NCI-H2171 treated with DMSO at 0.1 percent for 48 hours (cell line): ENCODE measurements around the gene RAB10.
"Not testable (repeated sequence)": the region's sequence is repeated elsewhere in the genome, so short reads cannot be mapped to it uniquely, and the experiment has no call there.

Experiments
- DNase-seq: peaks from one replicate; lab custom pipeline; 2025; lab: John Stamatoyannopoulos, UW

The RAB10 gene

DNA sequence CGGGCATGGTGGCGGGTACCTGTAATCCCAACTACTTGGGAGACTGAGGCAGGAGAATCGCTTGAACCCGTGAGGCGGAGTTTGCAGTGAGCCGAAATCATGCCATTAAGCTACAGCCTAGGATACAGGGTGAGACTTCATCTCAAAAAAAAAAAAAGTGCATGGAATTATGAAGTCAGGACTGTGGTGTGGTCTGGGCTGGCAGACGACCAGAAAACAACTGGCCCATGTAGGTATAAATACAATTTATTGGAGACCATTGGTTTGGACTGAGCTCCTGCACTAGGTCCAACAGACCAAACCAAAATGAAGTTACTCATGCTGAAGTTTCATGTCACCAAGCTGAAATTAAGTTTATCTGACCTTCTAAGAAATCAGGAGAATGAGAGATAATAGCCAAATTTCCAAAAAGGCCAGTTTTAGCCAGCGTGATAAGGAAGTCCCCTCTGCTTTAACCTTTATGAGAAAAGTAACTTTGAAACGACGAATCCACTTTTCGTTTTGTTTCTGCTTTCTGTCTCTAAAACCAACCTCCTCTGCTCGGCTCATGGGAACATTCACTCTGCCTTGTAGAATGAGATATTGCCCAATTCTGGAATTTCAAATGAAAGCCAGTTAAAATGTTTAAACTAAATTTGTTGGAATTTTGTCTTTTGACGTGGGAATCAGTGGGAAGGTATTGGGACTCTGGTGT lies 17.7 kb upstream of the RAB10 start:
- no peak for DNase-seq

DNA sequence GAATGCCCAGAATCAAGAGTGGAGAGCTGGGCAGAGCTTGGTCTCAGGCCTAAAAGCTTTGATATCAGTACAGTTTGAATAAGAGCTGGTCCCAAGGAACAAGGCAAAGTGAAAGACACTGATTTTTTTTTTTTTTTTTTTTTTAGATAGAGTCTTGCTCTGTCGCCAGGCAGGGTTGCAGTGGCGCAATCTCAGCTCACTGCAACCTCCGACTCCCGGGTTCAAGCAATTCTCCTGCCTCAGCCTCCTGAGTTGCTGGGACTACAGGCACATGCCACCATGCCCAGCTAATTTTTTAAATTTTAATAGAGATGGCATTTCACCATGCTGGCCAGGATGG lies 17.2 kb upstream of the RAB10 start:
- not testable (repeated sequence) for DNase-seq

DNA sequence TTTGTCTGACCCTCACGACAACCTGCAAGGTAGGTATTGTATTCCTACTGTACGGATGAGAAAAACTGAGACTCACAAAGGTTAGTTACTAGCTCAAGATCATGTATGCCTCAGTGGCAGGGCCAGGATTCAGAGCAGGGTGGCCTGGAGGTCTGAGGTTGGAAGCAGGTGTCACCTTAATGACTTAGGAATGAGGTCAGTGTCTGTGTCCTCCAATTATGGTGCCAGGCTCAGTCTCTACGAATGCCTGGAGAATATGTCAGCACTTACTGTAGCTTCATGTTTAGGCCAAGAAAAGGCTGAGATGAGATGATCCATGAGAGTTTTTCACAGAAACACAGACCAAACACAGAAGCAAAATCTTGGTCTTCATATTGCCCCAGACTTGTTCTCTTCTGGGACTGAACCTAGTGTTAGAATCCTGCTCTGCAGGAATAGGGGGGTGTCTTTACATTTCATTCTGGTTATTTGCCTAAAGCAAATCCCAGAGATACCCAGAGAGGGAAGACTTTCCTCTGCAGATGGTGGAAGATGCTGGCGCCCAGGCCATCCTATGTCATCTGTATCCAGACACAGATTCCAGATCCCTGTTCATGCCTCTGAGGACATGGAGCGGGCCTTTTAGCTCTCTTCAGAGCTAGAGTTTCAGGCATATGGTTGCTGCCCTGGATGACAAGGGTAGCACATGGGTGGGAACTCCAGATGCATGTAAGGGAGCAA lies 16.3 kb upstream of the RAB10 start:
- no peak for DNase-seq

DNA sequence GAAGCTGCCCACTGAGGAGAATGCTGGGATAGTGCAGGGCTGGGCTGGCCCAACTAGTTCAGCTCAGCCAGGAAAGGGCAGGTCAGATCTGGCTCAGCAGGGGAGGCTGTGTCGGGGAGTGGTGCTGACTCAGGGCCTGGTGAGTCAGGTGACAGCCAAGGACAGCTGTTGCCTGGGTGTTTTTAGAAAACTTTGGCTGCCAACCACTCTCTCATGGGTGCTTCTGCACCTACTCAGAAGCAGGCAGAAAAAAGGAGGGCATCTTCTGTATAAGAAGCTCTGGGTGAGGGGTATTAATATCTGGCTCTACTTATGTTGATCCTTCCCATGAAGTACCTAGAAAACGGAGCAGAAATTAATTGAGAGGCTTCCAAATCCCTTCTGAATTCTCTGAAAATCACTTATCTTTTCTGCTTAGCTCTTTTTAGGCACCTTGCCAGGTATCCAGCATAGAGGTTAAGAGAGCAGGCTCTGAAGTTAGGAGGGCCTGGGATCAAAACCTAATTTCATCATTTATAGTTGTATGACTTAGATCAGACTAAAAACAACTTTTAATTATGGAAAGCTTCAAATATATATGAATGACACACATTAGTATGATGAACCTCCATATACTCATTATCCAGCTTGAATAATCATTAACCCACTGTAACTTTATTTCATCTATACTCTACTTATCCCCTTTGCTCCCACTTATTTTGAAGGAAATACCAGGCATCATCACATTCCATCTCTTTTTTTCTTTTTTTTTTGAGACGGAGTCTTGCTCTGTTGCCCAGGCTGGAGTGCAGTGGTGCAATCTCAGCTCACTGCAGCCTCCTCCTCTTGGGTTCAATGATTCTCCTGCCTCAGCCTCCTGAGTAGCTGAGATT lies 15.5 kb upstream of the RAB10 start:
- DNase-seq, result peak; percentile 83

DNA sequence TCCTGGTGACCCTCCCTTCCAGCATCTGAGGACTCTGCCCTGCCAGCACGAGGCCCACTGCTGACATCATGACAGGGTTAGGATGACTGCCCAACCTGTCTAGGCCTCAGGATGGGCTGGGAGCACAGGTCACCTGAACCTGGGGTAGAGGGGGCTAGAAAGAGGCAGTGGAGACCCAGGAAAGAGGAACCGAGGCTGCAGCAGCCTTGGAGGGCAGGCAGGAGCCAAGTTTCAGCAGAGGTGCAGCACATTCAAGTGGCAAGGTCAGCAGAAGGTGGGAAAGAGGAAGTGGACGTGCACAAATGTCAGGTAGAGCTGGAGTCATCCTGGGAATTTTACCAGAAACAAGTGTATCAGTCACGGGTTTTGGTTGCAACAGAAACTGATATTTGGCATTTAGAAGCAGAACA lies 13.6 kb upstream of the RAB10 start:
- no peak for DNase-seq

DNA sequence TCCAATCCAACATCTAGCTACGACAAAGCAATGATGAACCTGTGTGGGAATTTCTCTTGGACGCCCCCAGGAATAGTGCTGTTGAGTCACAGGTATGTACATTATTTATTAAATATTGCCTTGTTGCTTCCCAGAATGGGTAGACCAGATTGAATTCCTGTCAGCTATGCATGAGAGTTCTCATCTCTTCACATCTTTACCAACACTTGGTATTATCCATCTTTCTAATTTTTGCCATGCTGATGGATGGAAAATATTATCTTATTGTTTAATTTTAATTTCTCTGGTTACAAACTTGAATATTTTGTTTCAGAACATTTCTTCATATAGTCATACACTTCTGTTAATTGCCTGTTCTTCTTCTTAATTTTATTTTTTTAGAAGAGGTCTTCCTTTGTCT lies 9.6 kb upstream of the RAB10 start:
- DNase-seq, result no peak

DNA sequence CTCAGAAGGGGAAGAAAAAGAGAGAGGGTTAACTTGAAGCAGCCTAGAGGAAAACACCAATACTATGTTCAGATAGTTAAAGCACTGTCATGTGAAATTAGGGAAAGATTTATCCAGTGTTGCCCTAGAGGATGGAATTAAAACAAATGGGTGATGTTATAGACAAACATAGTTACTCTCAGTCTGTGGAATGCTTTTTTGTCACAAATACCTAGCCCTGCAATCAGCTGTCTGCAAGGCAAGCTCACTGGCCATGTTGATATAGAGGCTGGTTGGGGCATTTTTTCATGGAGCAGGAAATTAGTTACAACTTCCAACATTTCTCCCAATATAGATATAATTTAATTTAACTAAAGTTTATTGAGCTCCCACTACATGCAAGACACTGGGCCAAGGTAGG lies 8.4 kb upstream of the RAB10 start:
- no peak for DNase-seq

DNA sequence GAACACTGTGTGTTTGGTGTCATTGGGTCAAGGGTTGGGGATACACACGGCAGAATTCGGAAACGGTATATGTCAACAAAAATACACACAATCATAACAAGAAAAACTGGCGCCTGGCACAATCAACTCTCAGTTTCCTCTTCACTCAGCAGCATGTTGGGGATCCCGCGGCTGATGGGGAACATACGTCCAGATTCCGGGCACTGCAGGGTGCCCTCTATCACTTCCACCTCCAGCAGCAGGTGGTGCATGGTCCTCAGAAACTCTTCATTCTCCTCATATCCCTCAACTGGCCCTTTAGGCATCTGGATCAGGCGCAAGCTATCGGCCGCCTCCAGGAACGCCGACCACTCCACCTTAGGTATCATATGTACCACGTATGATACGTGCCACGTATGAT lies 5.8 kb upstream of the RAB10 start:
- not testable (repeated sequence) for DNase-seq

DNA sequence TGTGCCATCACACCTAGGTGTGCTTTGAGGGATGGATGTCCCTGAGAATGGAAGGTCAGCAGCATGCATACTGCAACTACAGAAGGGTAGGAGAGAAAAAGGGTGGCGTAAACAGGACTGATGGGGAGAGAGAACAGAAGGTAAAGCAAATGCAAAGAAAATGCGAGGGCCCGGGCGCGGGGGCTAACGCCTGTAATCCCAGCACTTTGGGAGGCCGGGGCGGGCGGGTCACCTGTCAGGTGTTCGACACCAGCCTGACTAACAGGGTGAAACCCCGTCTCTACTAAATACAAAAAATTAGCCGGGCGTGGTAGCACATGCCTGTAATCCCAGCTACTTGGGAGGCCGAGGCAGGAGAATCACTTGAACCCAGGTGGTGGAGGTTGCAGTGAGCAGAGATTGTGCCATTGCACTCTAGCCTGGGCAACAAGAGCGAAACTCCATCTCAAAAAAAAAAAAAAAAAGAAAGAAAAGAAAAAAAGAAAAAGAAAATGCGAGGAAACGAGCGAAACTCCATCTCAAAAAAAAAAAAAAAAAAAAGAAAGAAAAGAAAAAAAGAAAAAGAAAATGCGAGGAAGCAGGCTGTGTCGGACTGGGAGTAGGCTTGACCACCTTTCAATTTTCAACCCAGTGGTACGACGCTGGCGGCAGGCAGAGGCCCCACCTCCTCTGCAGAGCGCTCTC lies 1.2 kb upstream of the RAB10 start:
- peak; percentile 16 for DNase-seq

DNA sequence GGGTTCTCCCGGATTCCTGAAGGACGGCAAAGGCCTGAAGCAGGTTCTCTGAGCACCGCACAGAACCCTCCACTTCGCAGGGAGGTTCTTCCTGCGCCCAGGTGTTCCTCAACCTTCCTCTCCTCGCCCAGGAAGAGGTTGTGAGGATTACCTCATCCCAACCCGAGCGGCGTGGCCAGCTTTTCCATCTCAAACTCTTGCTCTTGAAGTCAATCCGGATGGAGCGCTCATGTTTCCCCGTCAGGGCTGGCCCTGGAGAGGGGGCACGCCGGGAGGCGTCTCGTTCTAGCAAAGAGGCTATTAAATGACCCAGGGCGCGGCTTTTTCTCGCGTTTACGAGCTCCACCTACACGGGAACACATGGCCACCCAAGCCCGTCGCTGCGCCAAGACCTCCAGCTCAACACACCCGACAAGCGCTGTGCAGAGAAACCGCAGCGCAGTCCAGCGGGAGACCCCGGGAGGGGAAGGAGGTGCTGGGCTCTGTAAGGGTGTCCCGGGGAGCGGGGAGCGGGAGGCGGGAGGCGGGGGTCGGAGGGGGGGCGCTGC lies 540 bp upstream of the RAB10 start:
- DNase-seq, result peak; percentile 98

DNA sequence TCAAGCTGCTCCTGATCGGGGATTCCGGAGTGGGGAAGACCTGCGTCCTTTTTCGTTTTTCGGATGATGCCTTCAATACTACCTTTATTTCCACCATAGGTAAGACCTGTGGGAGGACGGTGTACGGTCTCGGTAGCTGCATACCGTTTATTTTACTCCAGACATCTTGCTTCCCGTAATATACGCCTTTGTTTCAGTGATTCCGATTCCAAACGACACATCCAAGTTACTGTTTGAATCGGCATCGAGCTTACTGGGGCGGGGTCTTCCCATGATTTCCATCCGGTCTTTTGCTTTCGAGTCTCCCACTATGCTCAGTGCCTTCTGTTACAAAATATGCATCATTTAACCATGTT lies 731 bp downstream of the RAB10 start:
- DNase-seq, result peak; percentile 68

DNA sequence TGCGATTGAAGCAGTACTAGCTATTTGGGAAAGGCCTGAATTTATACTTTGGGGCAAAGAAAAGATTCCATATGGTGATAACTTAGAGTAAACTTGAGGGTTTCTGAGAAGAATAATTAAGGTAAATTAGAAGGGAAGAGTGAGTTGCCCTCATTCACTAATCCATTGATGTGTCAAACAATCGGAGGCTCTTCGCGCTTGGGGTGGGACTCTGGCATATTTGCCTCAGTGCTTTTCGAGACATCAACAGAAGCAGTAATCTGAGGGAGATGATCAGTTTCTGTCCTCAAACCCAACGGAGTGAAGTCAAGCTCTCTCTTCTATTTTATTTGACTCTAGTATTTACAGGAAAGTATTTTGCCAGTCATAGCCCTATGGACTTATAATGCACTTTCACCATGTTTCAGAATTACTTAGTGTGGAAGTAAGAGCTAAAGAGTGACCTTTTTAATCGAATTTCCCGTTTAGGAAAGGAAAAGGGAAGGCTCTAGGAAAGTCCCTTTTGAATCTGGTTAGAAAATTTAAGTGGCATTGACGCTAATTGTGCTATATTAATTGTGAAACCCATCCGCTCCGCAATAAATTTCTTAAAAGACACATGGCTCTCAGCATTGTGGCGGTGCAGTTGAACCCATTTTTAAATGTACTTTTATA lies 1.3 kb downstream of the RAB10 start:
- DNase-seq, result no peak

DNA sequence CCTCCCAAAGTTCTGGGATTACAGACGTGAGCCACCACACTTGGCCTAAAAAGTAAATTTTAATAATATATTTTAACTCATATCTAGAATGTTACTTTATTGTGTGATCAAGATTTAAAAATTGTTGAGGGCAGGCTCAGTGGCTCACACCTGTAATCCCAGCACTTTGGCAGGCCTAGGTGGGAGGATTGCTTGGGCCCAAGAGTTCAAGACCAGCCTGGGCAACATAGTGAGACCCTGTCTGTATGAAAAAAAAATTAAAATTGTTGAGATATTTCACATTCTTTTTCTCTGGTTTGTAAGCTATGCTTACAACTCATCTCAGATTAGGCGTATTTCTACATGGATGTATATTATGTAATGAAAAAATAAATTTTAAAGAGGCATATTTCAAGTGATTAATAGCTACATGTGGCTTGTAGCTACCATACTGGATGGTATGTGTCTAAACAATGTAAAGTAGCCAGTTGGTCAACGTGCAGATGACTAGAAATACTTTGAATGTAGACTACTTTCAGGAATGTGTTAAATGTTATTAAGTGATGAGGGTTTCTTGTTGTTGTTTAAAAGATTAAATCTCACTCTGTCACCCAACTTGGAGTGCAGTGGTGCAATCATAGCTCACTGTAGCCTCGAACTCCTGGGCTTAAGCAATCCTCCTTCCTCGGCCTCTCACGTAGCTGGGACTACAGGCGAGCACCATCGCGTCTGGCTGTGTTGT lies 5.9 kb downstream of the RAB10 start:
- no peak for DNase-seq

DNA sequence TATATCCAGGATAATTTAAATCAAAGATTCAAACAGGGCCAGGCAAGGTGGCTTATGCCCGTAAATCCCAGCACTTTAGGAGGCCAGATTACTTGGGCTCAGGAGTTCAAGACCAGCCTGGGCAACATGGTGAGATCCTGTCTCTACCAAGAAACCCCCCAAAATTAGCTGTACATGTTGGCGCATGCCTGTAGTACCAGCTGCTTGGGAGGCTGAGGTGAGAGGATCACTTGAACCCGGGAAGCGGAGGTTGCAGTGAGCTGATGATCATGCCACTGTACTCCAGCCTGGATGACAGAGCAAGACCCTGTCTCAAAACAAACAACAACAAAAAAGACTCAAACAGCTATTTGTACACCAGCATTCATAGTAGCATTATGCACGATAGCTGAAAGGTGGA lies 9.2 kb downstream of the RAB10 start:
- DNase-seq, result no peak

DNA sequence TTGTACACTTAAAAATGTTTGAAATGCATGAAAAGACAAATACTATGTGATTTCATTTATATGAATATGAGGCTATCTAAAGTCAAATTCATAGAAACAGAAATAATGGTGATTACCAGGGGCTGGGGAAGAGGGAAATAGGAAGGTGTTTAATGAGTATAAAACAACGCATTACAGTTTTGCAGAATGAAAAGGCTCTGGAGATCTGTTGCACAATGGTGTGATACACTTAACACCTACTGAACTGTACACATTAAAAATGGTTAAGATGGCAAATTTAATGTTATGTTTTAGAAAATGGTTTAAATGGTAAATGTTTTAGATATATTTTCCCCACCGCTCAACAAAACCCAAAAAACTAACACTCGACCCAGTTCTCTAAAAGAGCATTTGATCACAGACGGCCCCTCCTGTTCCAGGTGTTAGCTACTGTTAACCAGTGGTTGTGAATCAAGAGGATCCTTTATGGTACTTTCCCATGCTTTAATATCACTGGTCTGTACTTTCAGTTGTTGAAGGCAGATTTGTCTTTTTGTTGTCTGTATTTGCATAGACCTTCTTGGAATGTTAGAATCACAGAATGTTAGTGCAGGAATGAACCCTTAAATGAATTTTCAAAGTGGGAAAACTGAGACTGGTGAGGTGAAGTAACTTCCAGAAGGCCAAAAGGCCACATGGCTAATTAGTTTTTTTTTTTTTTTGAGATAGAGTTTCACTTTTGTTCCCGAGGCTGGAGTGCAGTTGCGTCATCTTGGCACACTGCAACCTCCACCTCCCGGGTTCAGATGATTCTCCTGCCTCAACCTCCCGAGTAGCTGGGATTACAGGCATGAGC lies 10.2 kb downstream of the RAB10 start:
- DNase-seq, result peak; percentile 35

DNA sequence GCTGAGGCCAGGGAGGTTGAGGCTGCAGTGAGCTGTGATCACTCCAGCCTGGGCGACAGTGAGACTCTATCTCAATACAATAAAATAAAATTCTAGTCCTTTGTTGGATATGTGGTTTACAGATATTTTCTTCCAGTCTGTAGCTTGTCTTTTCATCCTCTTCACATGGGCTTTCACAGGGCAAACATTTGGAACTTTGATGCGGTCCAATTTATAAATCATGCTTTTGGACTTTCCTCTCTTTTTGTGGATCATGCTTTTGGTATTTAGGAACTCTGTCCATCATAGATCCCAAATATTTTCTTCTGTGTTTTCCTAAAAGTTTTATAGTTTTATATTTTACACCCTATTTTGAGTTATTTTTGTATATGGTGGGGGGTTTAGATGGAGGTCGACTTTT lies 14.9 kb downstream of the RAB10 start:
- no peak for DNase-seq

DNA sequence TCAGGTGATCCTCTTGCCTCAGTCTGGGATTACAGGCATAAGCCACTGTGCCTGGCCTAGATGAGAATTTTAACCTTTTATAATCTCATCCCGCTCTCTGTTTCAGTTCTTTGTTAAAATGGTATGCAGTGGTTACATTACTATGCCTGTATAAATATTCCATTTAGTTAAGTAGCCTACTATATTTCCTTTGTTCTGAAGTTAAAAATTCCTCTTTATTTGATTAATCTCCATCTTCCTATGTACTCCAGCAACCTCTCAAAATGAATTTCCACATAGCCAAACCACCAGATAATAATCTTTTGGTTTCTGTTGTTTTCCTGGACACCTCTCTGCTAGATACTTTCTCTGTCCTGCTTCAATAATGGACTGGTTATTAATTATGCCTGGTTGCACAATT lies 15.8 kb downstream of the RAB10 start:
- no peak for DNase-seq

DNA sequence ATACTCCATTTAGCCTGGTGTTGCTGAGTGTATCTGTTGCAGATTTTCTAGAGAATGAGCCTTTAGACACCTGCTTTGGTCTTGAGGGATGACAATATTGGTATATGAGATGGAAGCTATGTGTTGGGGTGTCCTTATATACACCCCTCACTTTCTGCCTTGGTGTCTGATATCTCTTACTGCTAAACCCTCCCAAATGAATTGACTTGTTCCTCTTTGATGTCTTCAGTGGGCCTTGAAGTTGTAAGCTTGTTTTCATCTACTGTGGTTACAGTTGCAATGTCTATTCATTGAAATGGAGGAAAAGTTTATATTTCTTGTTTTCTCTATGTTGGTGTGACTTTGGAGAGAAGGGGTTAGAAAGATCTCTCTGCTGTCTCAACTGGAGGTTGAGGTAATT lies 18.9 kb downstream of the RAB10 start:
- DNase-seq, result no peak

DNA sequence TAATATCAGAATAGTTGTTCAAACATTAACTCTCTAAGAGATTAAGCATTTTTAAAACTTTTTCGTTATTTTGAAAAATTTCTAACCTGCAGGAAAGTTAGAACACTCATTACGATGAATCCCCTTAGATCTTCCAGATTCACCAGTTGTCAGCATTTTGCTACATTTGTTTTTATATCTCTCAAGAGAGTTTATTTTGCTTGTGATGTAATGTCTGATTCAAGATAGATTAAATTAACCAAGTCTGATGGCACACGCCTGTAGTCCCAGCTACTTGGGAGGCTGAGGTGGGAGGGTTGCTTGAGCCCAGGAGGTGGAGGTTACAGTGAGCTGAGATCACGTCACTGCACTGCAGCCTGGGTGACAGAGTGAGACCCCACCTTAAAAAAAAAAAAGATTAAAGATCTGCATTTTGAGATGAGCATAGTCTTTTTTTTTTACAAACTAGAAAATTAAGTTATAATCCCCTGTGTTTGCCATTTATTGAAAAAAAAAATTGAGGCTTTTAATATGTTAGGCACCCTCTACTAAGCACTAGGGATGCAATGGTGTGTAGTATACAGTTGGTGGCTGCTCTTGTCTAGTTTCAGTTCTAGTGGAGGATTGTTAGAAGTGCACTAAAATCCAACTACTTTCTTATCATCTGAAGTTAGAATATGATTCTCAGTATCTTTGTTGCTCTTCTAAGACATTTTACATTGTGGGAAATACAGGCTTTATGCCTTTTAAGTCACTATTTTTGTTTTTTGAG lies 20.9 kb downstream of the RAB10 start:
- DNase-seq, result no peak
